ENCODE data around the gene EYS. TPM values are rescaled to one million over a fixed set of nuclear protein-coding genes. Genes with fewer than 3 reads are reported as not detected.

EYS gene
- total RNA-seq, 6 experiments from 2014 or later = 0.54 to 2.3 (median 0.74) TPM; not detected in 1

DNA sequence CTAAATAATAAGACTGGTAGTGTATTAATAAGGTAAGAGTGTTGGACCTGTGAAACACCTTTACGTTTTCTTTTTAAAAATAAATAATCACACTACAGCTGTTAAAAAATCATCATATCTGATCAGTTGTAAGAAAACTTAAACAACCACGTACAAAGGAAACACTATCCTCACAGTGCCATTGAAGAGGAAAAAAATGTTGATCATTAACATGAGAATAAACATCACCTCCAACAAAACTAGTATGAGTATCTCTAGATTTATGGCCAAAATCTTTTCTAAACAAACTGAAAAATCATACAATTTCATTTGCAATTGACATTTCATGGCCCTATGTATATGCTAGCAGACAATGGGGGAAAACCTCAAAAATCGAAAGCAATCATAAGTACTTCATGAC lies 590 bp downstream of the EYS start:
- Histone ChIP-seq H3K4me3 (no peak overlapping the region), H3K4me1 (no peaks in the 10 kb centered on the region), H3K27ac (no peak overlapping the region), H3K36me3 (no peaks in the 10 kb centered on the region), H3K9me3 (no peaks in the 10 kb centered on the region), H3K27me3 (no peaks in the 10 kb centered on the region)
- TF ChIP-seq POLR2A (IDR thresholded peaks at IDR 0.05) = no peak
- no peak for TF ChIP-seq CTCF (IDR thresholded peaks at IDR 0.05)
- 27% methylated on average over 3 of the region's 3 CpGs for WGBS (ENCODE audit: insufficient coverage, low coverage, low lambda C conversion rate, missing lambda C conversion rate)
- DNase-seq (no peak), ATAC-seq (no peak)
- intact Hi-C loops (cut with DNase I) = no loop called here

GRCh38 chr6:65701325-65701724 lies 5.7 kb downstream of the EYS start:
- Histone ChIP-seq H3K27me3 (no peaks in the 10 kb centered on the region), H3K4me1 (no peaks in the 10 kb centered on the region), H3K9me3 (no peaks in the 10 kb centered on the region), H3K27ac (no peak overlapping the region), H3K4me3 (no peak overlapping the region), H3K36me3 (no peaks in the 10 kb centered on the region)
- no peak for DNase-seq
- WGBS (ENCODE audit: insufficient coverage, low coverage, low lambda C conversion rate, missing lambda C conversion rate) = 71% methylated on average over 1 of the region's 1 CpG
- TF ChIP-seq CTCF (IDR thresholded peaks at IDR 0.05) (no peak), POLR2A (IDR thresholded peaks at IDR 0.05) (no peak)
- no peak for ATAC-seq
- intact Hi-C loops (cut with DNase I) = no loop called here

DNA sequence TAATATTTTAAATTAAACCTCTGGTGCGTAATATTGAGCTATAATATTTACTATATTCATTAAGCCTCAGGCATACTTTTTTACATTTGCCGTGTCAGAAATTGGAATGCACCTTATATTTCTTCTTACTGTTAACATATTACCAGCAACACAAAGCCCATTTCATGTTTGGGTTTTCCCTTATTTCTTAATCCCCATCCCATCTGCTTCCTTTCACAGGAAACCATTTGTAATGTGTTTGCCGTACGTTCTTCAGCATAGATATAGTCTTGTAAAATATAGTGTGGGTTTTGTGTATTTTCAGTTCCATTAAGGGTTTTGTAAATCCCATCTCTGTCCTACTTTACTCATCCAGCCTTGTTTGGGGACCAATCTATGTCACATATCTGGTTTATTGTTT lies 6.5 kb downstream of the EYS start:
- intact Hi-C loops (cut with DNase I) = no loop called here
- Histone ChIP-seq H3K36me3 (no peaks in the 10 kb centered on the region), H3K27ac (no peak overlapping the region), H3K27me3 (no peaks in the 10 kb centered on the region), H3K4me1 (no peaks in the 10 kb centered on the region), H3K9me3 (no peaks in the 10 kb centered on the region), H3K4me3 (no peak overlapping the region)
- ATAC-seq = no peak
- DNase-seq = no peak
- no peak for TF ChIP-seq POLR2A (IDR thresholded peaks at IDR 0.05)
- TF ChIP-seq CTCF (IDR thresholded peaks at IDR 0.05) = no peak
- WGBS (ENCODE audit: insufficient coverage, low coverage, low lambda C conversion rate, missing lambda C conversion rate) = 39% methylated on average over 4 of the region's 4 CpGs

- ATAC-seq = no peak
- Histone ChIP-seq H3K27ac (no peak overlapping the region), H3K4me1 (no peaks in the 10 kb centered on the region), H3K9me3 (no peaks in the 10 kb centered on the region), H3K4me3 (no peak overlapping the region), H3K27me3 (no peaks in the 10 kb centered on the region), H3K36me3 (no peaks in the 10 kb centered on the region)
- intact Hi-C loops (cut with DNase I) = no loop called here
- DNase-seq = no peak
- WGBS (ENCODE audit: insufficient coverage, low coverage, low lambda C conversion rate, missing lambda C conversion rate) = 51% methylated on average over 3 of the region's 3 CpGs
- TF ChIP-seq POLR2A (IDR thresholded peaks at IDR 0.05) = no peak
- no peak for TF ChIP-seq CTCF (IDR thresholded peaks at IDR 0.05)
Observed at GRCh38 chr6:65692109-65692508, 14.9 kb downstream of the EYS start.

- Histone ChIP-seq H3K27me3 (no peaks in the 10 kb centered on the region), H3K27ac (no peak overlapping the region), H3K4me1 (no peaks in the 10 kb centered on the region), H3K4me3 (no peak overlapping the region), H3K9me3 (no peaks in the 10 kb centered on the region), H3K36me3 (no peaks in the 10 kb centered on the region)
- intact Hi-C loops (cut with DNase I) = no loop called here
- TF ChIP-seq CTCF (IDR thresholded peaks at IDR 0.05) (no peak), POLR2A (IDR thresholded peaks at IDR 0.05) (no peak)
- no peak for DNase-seq
- ATAC-seq = no peak
Observed at GRCh38 chr6:65680232-65680631, 26.8 kb downstream of the EYS start.
